Choroid plexus epithelial cell (primary cell): Measurements from ENCODE around the gene FXYD3.
"Not testable (repeated sequence)": the region's sequence is repeated elsewhere in the genome, so short reads cannot be mapped to it uniquely, and the experiment has no call there.

Experiments used
- DNase-seq: peaks from one replicate; pipeline ENCODE4 v3.0.0-alpha.2; 2010; ENCODE audit warnings: low read depth
- H3K4me3 ChIP-seq: 2 replicates; pipeline ENCODE4 v1.5.1; 2011; ENCODE audit warnings: low read depth, mild to moderate bottlenecking, control low read depth, low read length, moderate library complexity
- TF ChIP-seq, protein P1 (sequence below): conservative IDR thresholded peaks from 2 replicates; pipeline ENCODE4 v1.5.1; 2011; ENCODE audit warnings: low read depth, mild to moderate bottlenecking, control low read depth, inconsistent platforms, low read length, moderate library complexity

The FXYD3 gene

DNA sequence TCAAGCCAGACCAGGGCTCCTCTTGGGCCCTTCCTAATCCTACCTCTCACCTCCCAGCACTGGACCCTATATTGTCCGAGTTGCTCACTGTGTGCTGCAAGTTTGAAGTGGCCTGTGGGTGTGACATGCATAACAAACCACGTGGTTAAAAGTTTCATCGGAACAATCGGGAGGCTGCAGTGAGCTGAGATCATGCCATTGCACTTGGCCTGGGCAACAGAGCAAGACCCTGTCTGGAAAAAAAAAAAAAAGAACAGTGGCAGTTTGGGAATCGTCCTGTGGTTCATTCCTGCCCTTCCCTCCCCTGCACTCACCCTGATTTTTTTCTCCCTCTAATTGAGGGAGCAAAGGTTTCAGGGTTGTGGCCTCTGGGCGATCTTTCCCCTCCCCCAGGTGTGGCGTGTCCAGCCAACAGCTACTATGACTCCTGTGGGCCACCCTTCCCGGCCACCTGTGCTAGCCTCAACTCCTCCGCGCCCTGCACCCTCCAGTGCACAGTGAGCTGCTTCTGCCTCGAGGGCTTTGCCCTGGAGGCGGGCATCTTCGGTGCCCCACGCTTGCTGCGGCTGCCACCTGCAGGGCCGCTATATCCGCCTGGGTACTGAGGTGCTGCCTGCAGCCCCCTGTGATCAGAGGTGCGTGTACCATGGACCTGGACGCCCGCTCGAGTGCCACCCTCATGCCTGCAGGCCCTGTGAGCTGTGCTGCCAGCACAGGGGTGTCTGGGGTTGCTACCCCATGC, 16.3 kb upstream of the FXYD3 start:
- TF ChIP-seq, protein P1, sequence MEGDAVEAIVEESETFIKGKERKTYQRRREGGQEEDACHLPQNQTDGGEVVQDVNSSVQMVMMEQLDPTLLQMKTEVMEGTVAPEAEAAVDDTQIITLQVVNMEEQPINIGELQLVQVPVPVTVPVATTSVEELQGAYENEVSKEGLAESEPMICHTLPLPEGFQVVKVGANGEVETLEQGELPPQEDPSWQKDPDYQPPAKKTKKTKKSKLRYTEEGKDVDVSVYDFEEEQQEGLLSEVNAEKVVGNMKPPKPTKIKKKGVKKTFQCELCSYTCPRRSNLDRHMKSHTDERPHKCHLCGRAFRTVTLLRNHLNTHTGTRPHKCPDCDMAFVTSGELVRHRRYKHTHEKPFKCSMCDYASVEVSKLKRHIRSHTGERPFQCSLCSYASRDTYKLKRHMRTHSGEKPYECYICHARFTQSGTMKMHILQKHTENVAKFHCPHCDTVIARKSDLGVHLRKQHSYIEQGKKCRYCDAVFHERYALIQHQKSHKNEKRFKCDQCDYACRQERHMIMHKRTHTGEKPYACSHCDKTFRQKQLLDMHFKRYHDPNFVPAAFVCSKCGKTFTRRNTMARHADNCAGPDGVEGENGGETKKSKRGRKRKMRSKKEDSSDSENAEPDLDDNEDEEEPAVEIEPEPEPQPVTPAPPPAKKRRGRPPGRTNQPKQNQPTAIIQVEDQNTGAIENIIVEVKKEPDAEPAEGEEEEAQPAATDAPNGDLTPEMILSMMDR, result no peak
- no peak for DNase-seq

DNA sequence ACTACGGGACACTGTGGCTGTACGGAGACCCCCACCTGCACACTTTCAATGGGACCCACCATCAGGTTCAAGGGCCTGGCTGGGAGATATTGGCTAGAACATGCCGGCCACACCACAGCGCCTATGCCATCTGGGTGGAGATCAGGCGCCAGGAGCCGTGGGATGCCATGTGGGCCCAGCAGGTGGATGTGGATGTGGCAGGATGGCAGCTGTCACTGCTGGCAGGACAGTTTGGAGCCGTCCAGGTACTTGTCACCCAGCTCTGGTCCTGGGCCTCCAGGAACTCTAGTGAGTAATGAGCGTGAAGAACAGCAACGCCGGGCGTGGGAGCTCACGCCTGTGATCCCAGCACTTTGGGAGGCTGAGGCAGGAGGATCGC, 15.7 kb upstream of the FXYD3 start:
- DNase-seq, result no peak
- TF ChIP-seq, protein P1, result no peak
- H3K4me3 ChIP-seq, result no peak overlapping the region

More for the DNA sequence above, 16.3 kb upstream of the FXYD3 start:
- H3K4me3 ChIP-seq, result no peak overlapping the region

DNA sequence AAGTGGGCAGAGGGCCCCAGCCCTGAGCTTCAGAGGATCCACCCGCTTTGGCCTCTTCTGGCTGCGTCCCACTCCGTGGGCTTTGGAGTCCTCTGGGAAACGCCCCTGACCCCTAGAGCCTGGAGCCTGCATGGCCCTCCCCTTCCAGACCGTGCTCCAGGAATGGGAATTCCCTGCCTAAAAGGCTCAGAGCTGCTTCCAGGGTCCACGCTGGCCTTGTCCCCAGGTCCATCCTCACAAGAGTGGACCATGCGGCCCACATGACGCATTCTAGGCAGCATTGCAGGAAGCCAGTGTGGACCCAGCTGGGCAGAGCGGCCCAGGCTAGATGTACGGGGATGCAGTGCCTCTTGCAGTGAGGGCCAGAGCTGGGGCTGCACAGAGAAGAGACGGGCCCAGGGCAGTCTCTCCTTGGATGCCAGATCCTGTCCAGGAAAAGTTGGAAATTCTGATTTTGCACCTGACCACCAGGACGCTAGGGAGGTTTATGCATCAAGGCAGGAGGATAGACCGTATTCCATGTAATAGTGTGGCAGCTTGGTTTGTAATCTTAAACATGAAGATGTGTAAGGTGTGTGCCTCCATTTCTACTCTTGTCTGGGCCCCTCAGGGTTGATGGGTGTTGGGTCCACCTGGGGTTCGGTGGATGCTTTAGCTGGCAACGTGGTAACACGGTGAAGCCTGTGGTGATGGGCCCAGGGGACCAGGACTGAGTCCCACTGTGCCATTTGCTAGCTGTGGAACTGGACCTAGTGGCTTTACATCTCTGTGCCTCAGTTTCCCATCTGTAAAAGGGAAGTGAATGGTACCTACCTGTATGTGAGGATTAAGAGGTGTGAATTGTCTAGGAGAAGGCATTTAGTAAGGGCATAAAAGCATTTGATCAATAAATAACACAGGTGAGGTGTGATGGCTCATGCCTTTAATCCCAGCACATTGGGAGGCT, 14.8 kb upstream of the FXYD3 start:
- DNase-seq, result no peak
- TF ChIP-seq, protein P1, result no peak
- H3K4me3 ChIP-seq, result no peak overlapping the region

DNA sequence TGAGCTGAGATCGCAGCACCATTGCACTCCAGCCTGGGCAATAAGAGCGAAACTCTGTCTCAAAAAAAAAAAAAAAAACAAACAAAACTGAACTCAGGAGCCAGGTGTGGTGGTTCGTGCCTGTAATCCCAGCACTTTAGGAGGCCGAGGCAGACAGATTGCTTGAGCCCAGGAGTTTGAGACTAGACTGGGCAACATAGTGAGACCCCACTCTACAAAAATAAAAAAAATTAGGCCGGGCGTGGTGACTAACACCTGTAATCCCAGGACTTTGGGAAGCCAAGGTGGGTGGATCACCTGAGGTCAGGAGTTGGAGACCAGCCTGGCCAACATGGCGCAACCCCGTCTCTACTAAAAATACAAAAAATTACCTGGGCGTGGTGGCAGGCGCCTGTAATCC, 13.7 kb upstream of the FXYD3 start:
- not testable (repeated sequence) for DNase-seq, H3K4me3 ChIP-seq

DNA sequence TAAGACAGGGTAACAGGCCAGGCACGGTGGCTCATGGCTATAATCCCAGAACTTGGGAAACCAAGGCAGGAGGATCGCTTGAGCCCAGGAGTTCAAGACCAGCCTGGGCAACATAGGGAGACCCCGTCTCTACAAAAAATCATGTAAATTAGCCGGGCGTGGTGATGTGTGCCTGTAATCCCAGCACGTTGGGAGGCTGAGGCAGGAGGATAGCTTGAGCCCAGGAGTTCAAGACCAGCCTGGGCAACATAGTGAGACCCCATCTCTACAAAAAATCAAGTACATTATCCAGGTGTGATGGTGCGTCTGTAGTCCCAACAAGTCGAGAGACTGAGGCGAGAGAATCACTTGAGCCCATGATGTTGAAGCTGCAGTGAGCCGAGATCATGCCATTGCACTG, 12.0 kb upstream of the FXYD3 start:
- H3K4me3 ChIP-seq, DNase-seq: not testable (repeated sequence)

DNA sequence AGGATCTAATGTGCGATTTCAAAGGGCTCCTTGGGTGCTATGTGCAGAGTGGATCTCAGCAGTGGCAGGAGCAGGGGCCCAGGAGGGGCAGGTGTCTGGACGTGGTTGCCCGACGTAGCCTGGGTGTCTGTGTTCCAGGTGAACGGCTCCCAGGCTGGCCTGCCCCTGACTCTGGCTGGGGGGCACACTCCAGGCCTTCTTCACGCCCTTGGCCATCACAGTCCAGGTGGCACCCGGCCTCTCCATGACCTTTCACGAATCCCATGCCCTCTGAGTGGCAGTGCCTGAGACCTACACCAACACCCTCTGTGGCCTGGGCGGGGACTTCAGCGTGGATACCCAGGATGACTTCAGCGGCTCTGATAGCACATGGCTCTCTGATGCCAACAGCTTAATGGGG, 11.3 kb upstream of the FXYD3 start:
- TF ChIP-seq, protein P1, result no peak
- no peak for DNase-seq
- no peak overlapping the region for H3K4me3 ChIP-seq

DNA sequence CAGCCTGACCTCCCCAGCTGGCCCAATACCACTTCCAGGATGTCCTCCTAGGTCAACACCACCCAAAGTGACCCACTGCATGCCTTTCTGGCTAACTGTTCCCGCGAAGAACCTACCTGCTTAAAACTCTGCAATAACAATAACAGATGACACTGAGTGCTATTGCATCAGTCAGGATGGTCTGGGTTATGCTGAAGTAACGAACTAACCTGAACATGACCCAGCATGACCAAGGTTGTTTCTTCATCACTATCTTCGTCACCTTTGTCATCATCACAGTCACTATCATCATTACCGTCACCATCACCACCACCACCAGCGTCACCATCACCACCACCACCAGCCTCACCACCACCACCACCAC, 10.6 kb upstream of the FXYD3 start:
- TF ChIP-seq, protein P1, result no peak
- DNase-seq, result no peak
- H3K4me3 ChIP-seq, result no peak overlapping the region
